Activated T-helper 2 cell treated with anti-CD3 and anti-CD28 coated beads, Interferon-gamma antibody, Interleukin-2, Interleukin-4, amounts not matched to agents 10 μg/mL and 5 μg/mL and 100 μg/mL, durations not matched to agents 14 hours and 24 hours and 36 hours (primary cell): Measurements from ENCODE around the gene ZNF462. TPM values are rescaled to one million over a fixed set of nuclear protein-coding genes. Genes with fewer than 3 reads are reported as not detected.

Source experiments
- DNase-seq: peaks from one replicate; pipeline ENCODE4 v3.0.0; 2021; ENCODE audit warnings: low spot score
- H3K27ac Mint-ChIP-seq: one replicate; pipeline ENCODE4 v1.8.0; 2021; ENCODE audit warnings: mixed read lengths
- H3K27me3 Mint-ChIP-seq: one replicate; pipeline ENCODE4 v1.8.0; 2021; ENCODE audit warnings: low read depth, mixed read lengths
- H3K36me3 Mint-ChIP-seq: one replicate; pipeline ENCODE4 v1.8.0; 2021; ENCODE audit warnings: low read depth, mixed read lengths
- H3K4me1 Mint-ChIP-seq: one replicate; pipeline ENCODE4 v1.8.0; 2021; ENCODE audit warnings: low read depth, mixed read lengths
- H3K4me3 Mint-ChIP-seq: one replicate; pipeline ENCODE4 v1.8.0; 2021; ENCODE audit warnings: low read depth, mild to moderate bottlenecking, moderate library complexity, mixed read lengths
- H3K9me3 Mint-ChIP-seq: one replicate; pipeline ENCODE4 v1.8.0; 2021; ENCODE audit warnings: mixed read lengths
- intact Hi-C: fragments of 100-400 bp; cut with micrococcal nuclease; formaldehyde crosslinking; loops from one replicate; pipeline ENCODE4 v1.15.1; 2023
- total RNA-seq: library from RNA; stranded (reverse); gene quantifications from 2 replicates; pipeline ENCODE4 v1.2.3, GENCODE V29; 2022

The ZNF462 gene
- total RNA-seq, 1 donor from 2014 or later: 0.09 TPM

DNA sequence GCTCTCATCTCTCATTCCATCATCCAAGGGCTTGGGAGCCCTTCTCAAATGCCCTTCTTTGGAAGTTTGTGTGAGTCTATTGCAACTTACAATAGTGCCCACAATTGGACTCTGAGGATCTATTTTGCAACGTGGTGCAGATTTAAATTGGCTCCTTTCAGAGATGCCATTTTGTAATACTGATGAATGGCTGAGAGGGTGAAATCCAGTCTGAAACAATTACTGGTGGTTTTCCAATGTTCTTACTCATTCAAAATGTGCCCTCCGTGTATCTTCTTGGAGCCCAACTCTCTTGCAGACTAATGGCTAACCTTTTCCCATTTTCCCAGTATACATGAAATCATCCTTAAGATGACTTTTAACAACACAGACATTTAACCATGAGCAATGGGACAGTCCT is 6.1 kb downstream of the ZNF462 start:
- peaks cover 13% of the 10 kb centered on the region for H3K27me3 Mint-ChIP-seq
- H3K9me3 Mint-ChIP-seq: no peaks in the 10 kb centered on the region
- no peak for DNase-seq
- no peaks in the 10 kb centered on the region for H3K4me1 Mint-ChIP-seq
- H3K27ac Mint-ChIP-seq: no peak overlapping the region
- intact Hi-C loops: no loop called here
- H3K36me3 Mint-ChIP-seq: no peaks in the 10 kb centered on the region
- no peak overlapping the region for H3K4me3 Mint-ChIP-seq

DNA sequence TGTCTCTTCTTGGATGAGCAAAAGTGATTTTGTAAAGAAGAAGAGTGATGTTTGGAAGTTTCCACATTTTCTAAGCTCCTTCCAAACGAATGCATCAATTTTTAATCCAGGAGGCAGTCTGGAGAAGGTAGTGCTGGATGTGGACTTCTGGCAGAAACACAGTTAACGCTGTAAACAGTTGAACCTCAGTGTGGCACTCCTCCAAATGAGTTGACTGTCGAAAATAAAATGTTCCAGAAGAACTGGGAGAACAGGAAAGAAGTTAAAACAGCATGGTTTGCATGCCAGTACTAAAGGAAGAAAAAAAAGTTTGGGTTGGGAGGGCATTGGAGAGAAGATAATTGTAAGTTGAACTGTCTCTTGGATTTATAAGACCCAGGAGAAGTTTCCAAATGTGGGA is 6.5 kb downstream of the ZNF462 start:
- DNase-seq: no peak
- no peaks in the 10 kb centered on the region for H3K4me1 Mint-ChIP-seq
- intact Hi-C loops: no loop called here
- H3K27me3 Mint-ChIP-seq: peaks cover 10% of the 10 kb centered on the region
- no peaks in the 10 kb centered on the region for H3K9me3 Mint-ChIP-seq
- no peak overlapping the region for H3K27ac Mint-ChIP-seq
- H3K4me3 Mint-ChIP-seq: no peak overlapping the region
- no peaks in the 10 kb centered on the region for H3K36me3 Mint-ChIP-seq

DNA sequence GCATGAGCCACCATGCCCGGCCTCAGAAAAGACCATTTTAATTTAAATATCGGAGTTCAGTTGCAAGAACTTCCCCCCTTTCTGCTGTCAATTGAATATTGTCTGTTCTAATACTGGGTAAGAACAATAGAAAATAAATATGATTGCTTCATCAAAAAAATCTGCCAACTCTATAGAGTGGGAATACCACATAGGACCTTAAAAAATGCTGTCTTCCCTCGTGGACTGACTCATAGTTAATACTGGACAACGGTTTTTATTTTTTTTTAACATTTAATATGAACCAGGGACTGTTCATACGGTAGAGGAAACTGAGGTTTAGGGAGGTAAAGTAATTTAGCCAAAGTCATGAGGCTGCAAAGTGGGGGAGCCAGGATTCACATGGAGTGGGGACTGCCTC is 9.7 kb downstream of the ZNF462 start:
- H3K4me1 Mint-ChIP-seq: no peaks in the 10 kb centered on the region
- no peaks in the 10 kb centered on the region for H3K27me3 Mint-ChIP-seq
- no peaks in the 10 kb centered on the region for H3K36me3 Mint-ChIP-seq
- H3K27ac Mint-ChIP-seq: no peak overlapping the region
- no peak overlapping the region for H3K4me3 Mint-ChIP-seq
- DNase-seq: no peak
- intact Hi-C loops: no loop called here
- H3K9me3 Mint-ChIP-seq: no peaks in the 10 kb centered on the region

DNA sequence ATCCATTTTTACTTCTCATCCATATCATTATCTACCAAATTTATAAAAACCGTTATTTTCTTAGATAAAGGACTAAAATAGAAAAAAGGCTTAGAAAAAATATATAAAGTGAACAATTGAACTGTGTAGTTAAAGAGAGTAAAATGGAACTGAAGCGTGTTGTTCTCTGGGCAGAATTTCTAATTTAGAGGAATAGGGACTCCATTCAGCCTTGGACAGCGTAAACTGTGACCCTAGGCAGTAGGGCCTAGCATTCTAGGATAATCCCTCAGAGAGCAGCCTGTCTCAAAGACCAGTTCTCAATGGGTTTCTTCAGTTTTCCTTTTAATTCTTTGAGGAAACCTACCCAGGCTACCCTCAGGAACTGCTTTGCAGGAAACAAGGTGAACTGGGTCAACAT is 11.1 kb downstream of the ZNF462 start:
- Mint-ChIP-seq H3K27ac (no peak overlapping the region), H3K4me1 (no peaks in the 10 kb centered on the region), H3K36me3 (no peaks in the 10 kb centered on the region), H3K27me3 (no peaks in the 10 kb centered on the region), H3K4me3 (no peak overlapping the region), H3K9me3 (no peaks in the 10 kb centered on the region)
- DNase-seq: no peak
- intact Hi-C loops: no loop called here

DNA sequence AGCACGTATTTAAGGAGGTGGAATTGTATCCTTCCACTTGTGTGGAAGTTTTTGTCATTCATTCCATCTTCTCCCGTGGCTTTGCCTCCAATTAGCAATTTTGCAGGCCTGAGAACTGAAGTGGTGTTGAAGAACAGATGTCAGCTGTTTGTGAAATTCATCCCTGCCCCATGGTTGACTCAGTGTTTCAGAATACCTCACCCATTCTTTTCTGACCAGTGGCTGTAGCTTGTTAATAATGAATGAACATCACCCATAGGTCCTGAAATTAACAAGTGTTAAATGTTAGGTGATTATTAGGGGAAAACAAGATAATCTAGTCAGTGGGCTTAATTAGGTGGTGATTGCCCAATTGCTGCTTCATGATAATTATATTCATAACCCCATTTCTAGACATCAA is 11.7 kb downstream of the ZNF462 start:
- H3K36me3 Mint-ChIP-seq: no peaks in the 10 kb centered on the region
- H3K4me1 Mint-ChIP-seq: no peaks in the 10 kb centered on the region
- no peak for DNase-seq
- no peaks in the 10 kb centered on the region for H3K9me3 Mint-ChIP-seq
- no peak overlapping the region for H3K27ac Mint-ChIP-seq
- intact Hi-C loops: no loop called here
- H3K4me3 Mint-ChIP-seq: no peak overlapping the region
- H3K27me3 Mint-ChIP-seq: no peaks in the 10 kb centered on the region

DNA sequence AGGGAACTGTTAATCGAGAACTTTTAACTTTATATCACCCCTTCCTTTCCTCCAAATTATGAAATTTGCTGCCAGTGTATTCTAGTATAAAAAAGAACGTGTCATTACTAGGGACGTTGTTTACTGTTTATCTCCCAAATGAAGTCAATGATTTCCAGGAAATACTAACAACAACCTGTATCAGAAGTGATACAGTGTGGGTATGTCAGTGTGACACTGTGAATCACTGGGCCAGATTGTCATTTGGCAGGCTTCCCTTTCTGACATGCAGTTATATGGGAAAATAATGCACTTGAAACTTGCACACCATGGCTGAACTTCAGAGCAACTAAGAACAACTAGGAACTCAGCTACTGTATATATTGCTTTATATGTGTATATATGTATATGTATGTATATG is 12.6 kb downstream of the ZNF462 start:
- Mint-ChIP-seq H3K27me3 (no peaks in the 10 kb centered on the region), H3K4me3 (no peak overlapping the region), H3K4me1 (no peaks in the 10 kb centered on the region), H3K9me3 (no peaks in the 10 kb centered on the region), H3K27ac (no peak overlapping the region), H3K36me3 (no peaks in the 10 kb centered on the region)
- intact Hi-C loops: no loop called here
- no peak for DNase-seq

DNA sequence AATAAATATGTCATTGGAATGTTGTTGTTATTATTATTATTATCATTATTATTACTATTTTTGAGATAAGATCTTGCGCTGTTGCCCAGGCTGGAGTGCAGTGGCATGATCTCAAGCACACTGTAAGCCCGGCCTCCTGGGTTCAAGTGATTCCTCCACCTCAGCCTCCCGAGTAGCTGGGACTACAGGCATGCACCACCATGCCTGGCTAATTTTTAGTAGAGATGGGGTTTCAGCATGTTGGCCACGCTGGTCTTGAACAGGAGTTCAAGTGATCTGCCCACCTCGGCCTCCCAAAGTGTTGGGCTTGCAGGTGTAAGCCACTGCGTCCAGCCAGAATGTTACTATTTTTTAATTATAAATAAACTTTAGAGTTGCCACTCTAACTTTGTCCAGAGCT is 14.4 kb downstream of the ZNF462 start:
- Mint-ChIP-seq H3K27ac (no peak overlapping the region), H3K9me3 (no peaks in the 10 kb centered on the region), H3K36me3 (no peaks in the 10 kb centered on the region), H3K4me3 (no peak overlapping the region), H3K27me3 (no peaks in the 10 kb centered on the region), H3K4me1 (no peaks in the 10 kb centered on the region)
- intact Hi-C loops: no loop called here
- no peak for DNase-seq

DNA sequence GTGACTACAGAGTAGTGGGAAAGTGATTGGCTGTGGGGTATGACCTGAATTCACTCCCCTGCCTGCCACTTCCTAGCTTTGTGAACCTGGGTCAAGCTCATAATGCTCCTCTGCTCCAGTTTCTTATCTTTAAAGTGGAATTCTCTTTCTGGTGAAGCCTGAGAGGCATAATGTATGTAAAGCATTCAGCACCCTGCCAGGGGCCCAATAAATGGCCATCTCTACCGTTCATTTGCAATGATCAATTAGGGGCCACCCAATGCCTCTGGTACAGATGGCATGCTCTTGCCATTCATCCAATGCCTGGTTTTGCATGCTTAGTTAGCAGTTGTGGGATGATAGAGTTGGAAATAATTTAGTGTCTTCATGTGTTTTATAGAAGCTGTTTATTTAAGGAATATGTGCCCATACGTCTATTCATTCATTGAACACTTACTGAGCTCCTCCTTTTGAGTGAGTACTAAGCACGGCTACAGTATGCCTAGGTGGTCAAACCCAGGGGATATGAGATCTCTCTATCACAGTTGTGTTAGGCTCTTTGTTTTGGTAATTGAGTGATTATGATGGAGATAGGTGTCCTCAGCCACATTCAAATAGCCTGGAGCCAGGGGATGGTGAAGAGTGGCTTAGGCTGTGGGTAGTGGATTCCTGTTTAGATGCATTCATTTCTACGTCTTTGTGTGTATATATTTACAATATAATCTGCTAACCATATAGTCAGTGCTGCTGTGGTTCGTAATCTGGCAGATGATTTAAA is 15.3 kb downstream of the ZNF462 start:
- intact Hi-C loops: no loop called here
- no peak for DNase-seq
- Mint-ChIP-seq H3K27me3 (no peaks in the 10 kb centered on the region), H3K27ac (no peak overlapping the region), H3K4me3 (no peak overlapping the region), H3K9me3 (no peaks in the 10 kb centered on the region), H3K36me3 (no peaks in the 10 kb centered on the region), H3K4me1 (no peaks in the 10 kb centered on the region)

DNA sequence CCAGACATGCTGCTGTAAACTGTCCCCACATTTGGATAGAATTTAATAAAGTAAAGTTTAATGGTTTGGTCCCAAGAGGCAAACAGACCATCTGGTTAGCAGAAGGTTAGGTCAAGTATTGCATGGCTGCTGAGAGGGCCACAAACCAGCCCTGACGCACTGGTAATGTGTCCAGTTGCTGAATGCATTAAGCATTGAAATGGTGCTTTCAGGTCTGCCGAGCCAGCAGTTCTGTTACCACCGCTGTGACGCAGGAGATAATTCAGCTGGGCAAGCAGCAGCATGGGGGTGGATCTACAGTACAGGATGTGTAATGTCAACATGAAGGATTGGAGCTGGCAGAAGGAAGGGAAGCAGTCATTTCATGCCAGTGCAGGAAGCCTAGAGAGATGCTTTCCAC is 16.0 kb downstream of the ZNF462 start:
- no peak overlapping the region for H3K27ac Mint-ChIP-seq
- H3K4me3 Mint-ChIP-seq: no peak overlapping the region
- intact Hi-C loops: no loop called here
- no peaks in the 10 kb centered on the region for H3K27me3 Mint-ChIP-seq
- H3K4me1 Mint-ChIP-seq: no peaks in the 10 kb centered on the region
- H3K36me3 Mint-ChIP-seq: no peaks in the 10 kb centered on the region
- DNase-seq: no peak
- H3K9me3 Mint-ChIP-seq: no peaks in the 10 kb centered on the region

DNA sequence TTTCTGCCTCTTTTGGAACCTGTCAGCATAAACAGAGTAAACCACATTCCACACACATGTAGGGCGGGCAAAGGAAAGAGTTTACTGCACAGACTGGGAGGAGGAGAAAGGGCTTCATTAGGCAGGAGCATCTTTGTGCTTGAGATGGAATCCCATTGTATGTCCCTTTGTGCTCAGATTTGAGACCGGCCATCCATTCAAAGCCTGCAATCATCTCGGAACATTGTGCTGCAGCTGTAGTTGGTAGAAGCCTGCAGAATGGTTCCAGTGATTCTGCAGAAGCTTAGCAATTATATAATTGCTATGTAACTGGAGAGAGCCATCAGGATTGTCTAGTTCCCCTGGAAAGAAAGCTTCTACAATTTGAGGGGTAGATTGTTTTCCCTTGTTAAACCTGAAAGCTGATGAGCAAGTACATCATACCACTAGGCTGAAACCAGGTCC is 16.5 kb downstream of the ZNF462 start:
- DNase-seq: no peak
- H3K4me3 Mint-ChIP-seq: no peak overlapping the region
- H3K4me1 Mint-ChIP-seq: no peaks in the 10 kb centered on the region
- H3K27ac Mint-ChIP-seq: no peak overlapping the region
- H3K9me3 Mint-ChIP-seq: no peaks in the 10 kb centered on the region
- no peaks in the 10 kb centered on the region for H3K27me3 Mint-ChIP-seq
- H3K36me3 Mint-ChIP-seq: no peaks in the 10 kb centered on the region
- intact Hi-C loops: no loop called here

DNA sequence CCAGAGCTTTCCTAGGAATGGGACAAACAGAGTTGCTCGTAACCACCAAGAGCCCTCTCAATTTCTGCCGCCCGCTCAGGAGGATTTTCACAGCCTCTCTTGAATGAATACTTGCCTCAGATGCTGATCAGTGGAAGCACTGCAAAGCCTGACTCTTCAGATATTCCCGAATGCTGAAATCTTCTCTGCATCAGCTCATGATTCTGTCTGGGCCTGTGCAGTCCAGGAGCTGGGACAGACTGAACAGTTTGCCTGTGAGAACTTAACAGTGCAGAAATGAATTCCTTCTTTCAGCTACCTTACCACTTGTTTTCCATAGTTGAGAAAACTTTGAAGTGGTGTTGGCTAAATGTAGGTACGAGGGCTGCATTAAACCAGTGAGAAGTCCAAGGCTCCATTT is 17.1 kb downstream of the ZNF462 start:
- no peak for DNase-seq
- Mint-ChIP-seq H3K27me3 (no peaks in the 10 kb centered on the region), H3K9me3 (no peaks in the 10 kb centered on the region), H3K4me1 (no peaks in the 10 kb centered on the region), H3K27ac (no peak overlapping the region), H3K36me3 (no peaks in the 10 kb centered on the region), H3K4me3 (no peak overlapping the region)
- intact Hi-C loops: no loop called here

DNA sequence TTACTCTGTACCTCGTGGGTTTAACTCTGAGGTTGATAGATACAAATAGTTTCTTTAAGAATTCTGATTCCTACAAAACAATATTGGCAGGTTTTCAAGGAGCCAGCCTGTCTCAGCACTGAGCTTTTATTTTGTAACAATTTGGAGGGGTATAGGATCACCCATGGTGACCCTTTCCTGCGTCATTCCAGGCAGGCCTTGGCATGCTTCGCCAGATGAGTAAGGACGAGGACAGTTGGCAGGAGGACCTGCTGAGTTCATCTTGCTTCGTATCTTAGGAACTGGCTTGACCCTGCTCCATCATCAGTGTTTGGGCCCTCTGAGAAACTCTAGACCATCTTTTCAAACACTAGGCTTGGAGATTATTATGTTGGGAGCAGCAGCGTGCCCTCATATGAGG is 17.9 kb downstream of the ZNF462 start:
- Mint-ChIP-seq H3K27ac (no peak overlapping the region), H3K27me3 (no peaks in the 10 kb centered on the region), H3K4me1 (no peaks in the 10 kb centered on the region), H3K36me3 (no peaks in the 10 kb centered on the region), H3K9me3 (no peaks in the 10 kb centered on the region), H3K4me3 (no peak overlapping the region)
- intact Hi-C loops: no loop called here
- no peak for DNase-seq

DNA sequence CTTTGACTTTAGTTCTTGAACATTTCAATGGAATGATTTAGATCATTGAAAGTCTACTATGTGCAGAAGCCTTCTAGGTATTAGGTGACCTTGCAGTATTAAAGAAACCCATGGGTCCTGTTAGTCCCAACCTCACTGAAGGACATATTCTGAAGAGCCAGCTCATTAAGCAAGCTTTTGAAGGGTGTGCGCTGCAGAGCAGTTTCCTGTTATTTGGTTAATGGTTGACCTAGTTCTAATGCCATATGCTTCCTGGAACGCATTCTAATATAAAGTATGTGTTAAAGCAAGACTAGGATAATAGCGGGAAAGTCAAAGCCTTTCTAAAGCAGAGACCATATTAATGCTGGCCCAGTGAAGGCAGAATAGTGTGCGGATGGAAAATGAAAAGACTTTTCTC is 20.1 kb downstream of the ZNF462 start:
- no peaks in the 10 kb centered on the region for H3K4me1 Mint-ChIP-seq
- no peaks in the 10 kb centered on the region for H3K9me3 Mint-ChIP-seq
- no peak for DNase-seq
- H3K27me3 Mint-ChIP-seq: no peaks in the 10 kb centered on the region
- H3K27ac Mint-ChIP-seq: no peak overlapping the region
- intact Hi-C loops: no loop called here
- no peak overlapping the region for H3K4me3 Mint-ChIP-seq
- no peaks in the 10 kb centered on the region for H3K36me3 Mint-ChIP-seq
